ENCODE results near the gene HARBI1.

HARBI1 gene

DNA sequence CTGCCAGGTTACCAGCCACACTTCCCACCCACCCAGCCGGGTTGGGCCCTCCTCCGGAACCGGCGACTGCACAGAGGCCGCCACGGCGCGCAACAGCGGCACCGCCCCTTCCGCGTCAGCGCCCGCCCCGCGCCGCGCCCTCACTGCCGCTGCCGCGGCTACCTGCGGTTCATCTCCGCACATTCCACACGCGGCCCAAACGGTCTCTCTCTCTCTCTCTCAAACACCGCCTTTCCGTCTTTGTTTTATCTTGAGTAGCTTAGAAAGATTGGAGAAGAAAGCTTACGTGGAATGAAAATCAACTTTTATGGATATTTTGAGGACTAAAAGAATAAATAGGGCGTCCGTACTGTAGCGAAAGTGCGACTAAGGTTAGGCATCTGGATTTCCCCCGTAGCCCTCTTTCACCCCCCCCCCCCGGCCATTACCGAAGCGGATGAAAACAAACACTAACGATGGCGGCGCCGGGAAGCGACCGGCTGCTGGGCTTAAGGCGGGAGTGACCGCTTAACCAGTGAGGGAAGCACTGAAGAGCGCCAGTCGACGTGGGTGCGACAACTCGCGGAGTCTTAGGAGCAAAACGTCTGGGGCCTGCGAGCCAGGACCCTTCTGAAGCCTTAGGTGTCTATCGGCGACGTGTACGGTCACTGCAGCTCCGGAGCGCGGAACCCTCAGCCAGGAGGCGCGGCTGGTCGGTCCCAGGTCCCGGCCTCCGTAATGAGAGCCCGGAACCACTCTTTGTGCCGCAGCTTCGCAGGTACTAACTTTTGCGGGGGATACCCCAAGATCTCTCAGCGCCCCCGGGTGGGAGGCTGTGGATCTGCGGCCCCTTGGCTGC is at the start of gene HARBI1, which contains the start of gene ATG13:
Gene HARBI1 (minus strand): TSS at position 94 of the 838 bp plus-strand sequence. CDS start 990 bp downstream, outside the sequence.
Gene ATG13 (plus strand): TSS at position 420 of the 838 bp plus-strand sequence. CDS start 26,739 bp downstream, outside the sequence.
- DNase-seq = peak; percentile 75 to 77

DNA sequence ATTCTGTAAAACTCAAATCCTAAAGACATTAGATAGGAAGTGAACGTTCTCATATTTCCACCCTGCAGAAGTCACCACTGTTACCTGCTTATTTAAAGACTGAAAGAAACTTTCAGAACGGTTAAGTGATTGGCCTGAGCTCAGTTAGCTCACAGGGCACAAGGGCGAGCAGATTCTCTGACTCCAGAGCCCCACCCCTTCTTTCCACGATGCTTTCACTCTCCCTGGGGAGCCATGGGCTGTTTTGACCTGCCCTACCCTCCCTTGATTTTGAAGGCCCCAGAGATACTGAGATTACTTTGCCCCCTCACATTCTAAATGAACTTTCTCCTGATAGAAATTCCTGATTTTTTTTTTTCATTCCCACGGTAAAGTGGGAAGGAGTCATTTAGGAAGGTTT is 49.5 kb upstream of the HARBI1 start:
- DNase-seq = no peak

DNA sequence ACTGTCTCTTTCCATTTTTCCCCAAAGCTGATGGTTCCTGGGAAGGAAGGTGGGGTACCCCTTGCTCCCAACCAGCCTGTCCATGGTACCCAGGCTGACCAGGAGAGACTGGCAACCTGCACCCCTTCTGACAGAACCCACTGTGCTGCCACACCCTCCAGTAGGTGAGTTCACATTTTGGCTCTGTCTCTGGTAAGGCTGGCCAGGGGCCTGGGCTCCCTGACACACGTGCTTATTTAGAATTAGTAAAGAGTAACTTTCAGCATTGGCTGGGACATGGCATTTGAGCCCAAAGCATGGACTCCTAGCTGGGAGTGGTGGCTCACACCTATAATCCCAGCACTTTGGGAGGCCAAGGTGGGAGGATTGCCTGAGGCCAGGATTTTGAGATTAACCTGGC is 48.3 kb upstream of the HARBI1 start:
- no peak for DNase-seq

- no peak for DNase-seq
These were observed 47.6 kb upstream of the HARBI1 start for GRCh38 chr11:46664612-46665011.

DNA sequence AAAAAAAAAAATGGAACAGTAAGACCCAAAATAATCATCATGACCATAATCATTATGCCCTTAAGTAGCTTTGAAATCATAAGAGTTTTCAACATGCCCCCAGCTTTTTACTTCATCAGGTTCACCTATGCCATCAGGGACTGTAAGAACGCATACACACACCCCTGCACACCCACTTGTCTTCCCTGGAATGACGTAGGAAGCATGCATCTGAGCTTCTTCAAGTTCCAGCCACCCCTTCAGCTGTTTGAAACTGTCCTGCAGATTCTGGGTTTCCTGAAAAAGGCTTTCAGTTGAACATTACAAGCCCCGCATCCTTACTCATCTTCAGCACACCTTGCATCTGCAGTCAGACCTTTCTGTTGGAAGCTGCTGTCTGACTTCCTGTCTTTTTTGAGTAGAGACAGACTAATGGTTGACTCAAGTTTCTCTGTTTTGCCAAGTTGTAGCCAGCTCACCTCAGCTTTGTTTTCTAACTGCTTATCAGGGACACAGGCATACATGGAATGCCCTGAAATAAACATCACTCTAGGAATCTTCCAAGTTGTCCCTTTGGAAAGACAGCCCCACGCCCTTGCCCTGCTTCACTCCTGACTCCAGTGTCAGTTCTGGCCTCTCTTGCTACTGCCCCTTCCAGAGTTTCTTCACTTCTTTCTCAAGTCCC is 46.4 kb upstream of the HARBI1 start:
- no peak for DNase-seq

DNA sequence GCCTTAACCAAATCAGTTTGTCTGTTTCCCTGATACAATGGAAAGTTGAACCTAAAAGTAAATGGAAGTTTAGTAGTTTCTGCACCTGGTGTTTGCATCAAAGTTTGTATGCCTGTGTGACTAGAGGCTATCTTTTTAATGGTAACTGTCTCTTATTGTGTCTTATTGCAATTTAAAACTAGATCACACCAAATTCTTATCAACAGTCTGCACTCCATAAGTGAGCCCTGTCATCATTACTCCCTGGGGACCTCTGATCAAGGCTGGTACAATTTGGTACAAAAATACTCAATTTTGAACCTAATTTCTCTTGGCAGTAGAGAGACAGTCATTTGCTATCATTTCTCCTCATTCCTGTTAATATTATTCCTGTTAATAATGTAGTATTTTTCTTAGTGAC is 45.3 kb upstream of the HARBI1 start:
- no peak for DNase-seq

DNA sequence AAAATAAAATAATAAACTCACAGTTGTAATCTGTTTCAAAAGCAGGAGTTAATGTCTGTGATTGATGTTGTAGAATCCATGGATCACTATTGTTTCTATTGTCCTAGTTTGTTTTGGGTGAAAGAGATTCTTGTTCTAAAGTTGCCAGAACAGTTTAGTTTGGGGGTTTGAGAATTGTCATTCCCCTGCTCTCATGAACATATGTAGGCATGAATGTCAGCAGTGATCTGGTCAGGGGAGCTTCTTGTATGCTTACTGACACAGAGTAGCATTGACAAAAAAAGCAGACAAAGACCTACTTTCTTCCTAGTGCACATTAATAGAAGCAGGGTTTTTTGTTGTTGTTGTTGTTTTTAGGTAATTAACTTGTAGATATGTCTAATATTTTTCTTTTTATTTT is 44.8 kb upstream of the HARBI1 start:
- no peak for DNase-seq

- DNase-seq = no peak
These were observed 42.9 kb upstream of the HARBI1 start for GRCh38 chr11:46659908-46660307.

DNA sequence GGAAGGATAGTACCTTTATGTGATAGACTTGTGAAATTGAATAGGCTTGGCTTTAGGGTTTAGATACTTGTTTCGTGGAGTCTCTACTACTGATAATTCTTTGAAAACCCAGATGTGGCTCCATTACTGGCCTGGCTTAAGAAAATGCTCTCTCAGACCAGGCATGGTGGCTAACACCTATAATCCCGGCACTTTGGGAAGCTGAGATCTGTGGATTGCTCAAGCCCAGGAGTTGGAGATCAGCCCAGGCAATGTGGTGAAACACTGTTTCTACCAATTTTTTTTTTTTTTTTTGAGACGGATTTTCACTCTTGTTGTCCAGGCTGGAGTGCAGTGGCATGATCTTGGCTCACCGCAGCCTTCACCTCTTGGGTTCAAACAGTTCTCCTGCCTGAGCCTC is 41.2 kb upstream of the HARBI1 start:
- no peak for DNase-seq

DNA sequence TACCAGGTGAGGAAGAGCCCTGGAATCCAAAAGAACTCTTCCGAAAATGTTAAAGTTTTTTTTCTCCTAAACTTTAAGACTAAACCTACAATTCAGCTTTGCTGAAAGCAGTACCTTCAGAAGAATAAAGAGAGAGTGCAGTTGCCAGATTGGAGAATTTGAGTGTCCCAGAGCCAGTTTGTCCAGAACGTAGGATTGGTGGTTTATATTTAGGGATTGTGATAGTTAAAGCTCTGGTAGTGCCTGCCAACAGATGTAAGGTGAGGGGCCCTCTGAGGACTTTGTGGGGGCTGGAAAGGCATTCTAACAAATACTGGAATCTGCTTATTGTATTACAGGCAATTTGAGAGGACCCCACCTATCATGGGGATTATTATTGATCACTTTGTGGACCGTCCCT is 40.2 kb upstream of the HARBI1 start:
- DNase-seq = no peak

DNA sequence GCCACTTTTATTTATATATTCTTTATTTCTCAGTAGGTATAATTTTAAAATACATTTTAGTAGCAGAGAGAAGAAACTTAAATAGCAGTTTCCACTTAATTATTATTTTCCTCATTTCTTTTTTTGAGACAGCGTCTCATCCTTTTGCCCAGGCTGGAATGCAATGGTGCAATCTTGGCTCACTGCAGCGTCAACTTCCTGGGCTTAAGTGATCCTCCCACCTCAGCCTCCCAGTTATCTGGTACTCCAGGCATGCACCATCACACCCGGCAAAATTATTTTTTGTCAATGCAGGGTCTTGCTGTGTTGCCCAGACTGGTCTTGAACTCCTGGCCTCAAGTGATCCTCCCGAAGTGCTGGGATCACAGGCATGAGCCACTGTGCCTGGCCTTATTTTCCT is 38.6 kb upstream of the HARBI1 start:
- DNase-seq = no peak

GRCh38 chr11:46649180-46649738 is 32.2 kb upstream of the HARBI1 start:
- no peak for DNase-seq

GRCh38 chr11:46643986-46644385 is 27.0 kb upstream of the HARBI1 start:
- no peak for DNase-seq

GRCh38 chr11:46643531-46643930 is 26.5 kb upstream of the HARBI1 start:
- no peak for DNase-seq

DNA sequence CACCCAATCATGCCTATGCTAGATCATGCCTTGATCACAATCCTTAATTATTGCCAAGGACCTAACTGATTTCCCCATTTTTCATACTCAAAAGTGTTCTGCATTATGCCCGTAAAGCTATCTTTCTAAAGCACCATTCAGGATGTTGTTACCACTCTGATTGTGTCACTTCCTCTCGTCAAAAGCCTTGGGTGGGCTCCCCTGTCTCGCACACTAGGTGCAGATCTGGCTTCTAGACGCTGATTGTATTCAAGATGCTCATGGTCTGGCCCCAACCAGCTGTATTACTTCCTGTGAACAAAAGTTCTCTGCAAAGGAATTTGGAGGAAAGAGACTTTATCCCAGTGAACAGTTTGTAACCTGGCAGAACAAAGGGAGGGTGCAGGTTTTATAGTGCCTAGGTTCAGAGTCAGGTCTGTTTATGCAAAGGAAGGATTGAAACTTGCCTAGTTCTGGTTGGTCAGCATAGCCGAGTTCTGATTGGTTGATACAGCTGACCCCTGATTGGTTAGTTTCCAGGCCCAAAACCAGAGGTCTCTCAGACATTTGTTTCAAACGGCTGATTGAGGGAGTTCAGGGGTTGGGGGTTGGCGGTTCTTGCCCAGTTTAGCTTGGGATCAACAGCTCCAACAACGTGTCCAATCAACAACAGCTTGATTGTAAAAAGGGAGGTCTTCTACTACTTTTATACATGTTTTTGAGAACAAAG is 25.8 kb upstream of the HARBI1 start:
- DNase-seq = no peak

DNA sequence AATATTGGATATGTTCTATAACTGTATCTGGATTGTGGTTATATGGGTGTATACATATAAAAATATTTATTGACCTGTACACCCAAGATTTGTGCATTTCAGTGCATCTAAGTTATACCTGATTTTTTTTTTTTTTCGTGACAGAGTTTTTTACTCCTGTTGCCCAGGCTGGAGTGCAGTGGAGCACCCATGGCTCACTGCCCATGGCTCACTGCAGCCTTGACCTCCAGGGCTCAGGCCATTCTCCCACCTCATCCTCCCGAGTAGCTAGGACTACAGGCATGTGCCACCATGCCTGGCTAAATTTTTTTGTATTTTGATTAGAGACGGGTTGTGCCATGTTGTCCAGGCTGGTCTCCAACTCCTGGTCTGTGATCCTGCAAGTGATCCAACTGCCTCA is 24.6 kb upstream of the HARBI1 start:
- no peak for DNase-seq

DNA sequence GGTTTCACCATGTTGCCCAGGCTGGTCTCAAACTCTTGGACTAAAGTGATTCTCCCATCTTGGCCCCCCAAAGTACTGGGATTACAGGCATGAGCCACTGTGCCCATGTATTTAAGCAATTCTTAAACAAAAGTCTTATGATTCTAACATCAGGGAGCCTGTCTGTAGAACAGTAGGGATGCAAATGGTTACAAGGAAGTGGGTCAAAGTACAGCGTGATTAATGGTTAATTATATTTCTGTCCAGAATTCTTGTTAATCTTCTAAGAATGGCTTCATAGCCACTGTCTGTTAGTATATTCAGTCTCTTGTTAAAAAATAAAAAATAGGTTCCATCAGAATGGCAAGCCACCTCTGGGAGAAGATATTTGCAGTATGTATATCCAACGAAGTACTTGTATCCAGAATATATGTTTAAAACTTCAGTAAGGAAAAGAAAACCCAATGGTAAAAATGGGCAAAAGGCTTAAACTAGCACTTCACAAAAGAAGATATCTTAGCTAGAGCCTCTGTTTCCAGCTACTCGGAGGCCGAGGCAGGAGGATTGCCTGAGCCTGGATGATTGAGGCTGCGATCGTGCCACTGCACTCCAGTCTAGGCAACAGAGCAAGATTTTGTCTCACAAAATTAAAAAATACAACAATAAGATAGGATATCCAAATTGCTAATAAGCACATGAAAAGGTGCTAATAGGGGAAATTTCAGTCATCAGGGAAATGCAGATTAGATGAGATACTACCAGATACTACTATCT is 23.2 kb upstream of the HARBI1 start:
- DNase-seq = no peak

GRCh38 chr11:46639197-46639839 is 22.3 kb upstream of the HARBI1 start:
- DNase-seq = no peak

- no peak for DNase-seq
These were observed 20.5 kb upstream of the HARBI1 start for GRCh38 chr11:46637546-46637945.

DNA sequence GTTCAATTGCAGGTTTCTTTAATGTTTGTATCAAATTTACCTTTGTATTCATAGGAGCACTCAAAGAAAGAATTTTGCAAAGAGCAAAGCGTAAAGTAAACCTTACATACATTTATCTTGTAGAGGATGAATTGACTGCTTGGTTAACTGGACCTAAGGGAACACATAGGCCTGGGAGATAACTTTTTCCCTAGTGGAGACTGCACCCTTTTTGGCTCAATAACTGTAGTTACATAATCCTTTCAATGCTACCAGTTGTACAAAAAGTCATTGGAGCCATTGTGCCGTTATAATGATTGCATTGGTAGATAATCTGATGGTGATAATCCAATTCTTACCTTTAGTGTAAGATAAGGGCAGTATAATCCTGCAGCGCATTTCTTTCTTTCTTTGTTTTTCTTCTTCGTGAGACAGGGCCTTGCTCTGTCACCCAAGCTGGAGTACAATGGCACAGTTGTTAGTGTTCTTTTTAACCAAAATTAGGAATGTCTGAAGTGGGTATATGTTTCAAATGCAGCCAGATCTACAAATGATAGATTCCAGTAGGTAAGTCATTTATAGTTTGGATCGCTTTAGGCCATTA is 18.6 kb upstream of the HARBI1 start:
- DNase-seq = no peak

Measured in SHP77 (cell line).